Activated T-helper 2 cell treated with anti-CD3 and anti-CD28 coated beads, Interferon-gamma antibody, Interleukin-2, Interleukin-4, amounts not matched to agents 10 μg/mL and 5 μg/mL and 100 μg/mL, durations not matched to agents 14 hours and 24 hours and 36 hours (primary cell): Measurements from ENCODE around the gene EIF6. TPM values are rescaled to one million over a fixed set of nuclear protein-coding genes. Genes with fewer than 3 reads are reported as not detected.
A peak's percentile ranks its signal among the peaks of the same experiment; 100 is the strongest.
"Not testable (repeated sequence)": the region's sequence is repeated elsewhere in the genome, so short reads cannot be mapped to it uniquely, and the experiment has no call there.

Source experiments
- DNase-seq: peaks from one replicate; pipeline ENCODE4 v3.0.0; 2021; ENCODE audit warnings: low spot score
- H3K27ac Mint-ChIP-seq: one replicate; pipeline ENCODE4 v1.8.0; 2021; ENCODE audit warnings: mixed read lengths
- H3K27me3 Mint-ChIP-seq: one replicate; pipeline ENCODE4 v1.8.0; 2021; ENCODE audit warnings: low read depth, mixed read lengths
- H3K36me3 Mint-ChIP-seq: one replicate; pipeline ENCODE4 v1.8.0; 2021; ENCODE audit warnings: low read depth, mixed read lengths
- H3K4me1 Mint-ChIP-seq: one replicate; pipeline ENCODE4 v1.8.0; 2021; ENCODE audit warnings: low read depth, mixed read lengths
- H3K4me3 Mint-ChIP-seq: one replicate; pipeline ENCODE4 v1.8.0; 2021; ENCODE audit warnings: low read depth, mild to moderate bottlenecking, moderate library complexity, mixed read lengths
- H3K9me3 Mint-ChIP-seq: one replicate; pipeline ENCODE4 v1.8.0; 2021; ENCODE audit warnings: mixed read lengths
- intact Hi-C: fragments of 100-400 bp; cut with micrococcal nuclease; formaldehyde crosslinking; loops from one replicate; pipeline ENCODE4 v1.15.1; 2023
- total RNA-seq: library from RNA; stranded (reverse); gene quantifications from 2 replicates; pipeline ENCODE4 v1.2.3, GENCODE V29; 2022

Gene EIF6
- total RNA-seq, 1 donor from 2014 or later: 183 TPM

DNA sequence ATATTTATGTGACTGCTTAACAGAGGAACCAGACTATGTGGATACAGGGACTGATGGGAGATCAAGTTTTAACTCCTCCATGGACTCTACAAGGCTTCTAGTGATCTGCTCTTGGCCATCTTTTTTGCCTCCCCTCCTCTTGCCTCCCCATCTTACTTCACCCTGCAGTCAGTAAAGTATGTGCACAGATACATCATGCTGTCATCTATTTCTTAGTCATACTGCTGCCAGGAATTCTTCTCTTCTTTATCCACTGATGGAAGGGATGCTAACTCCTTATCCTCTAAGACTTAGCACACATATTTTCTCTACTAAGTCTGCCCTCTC is 35.3 kb upstream of the EIF6 start:
- Mint-ChIP-seq H3K36me3 (peaks cover 4% of the 10 kb centered on the region), H3K27me3 (no peaks in the 10 kb centered on the region), H3K4me1 (peaks cover 26% of the 10 kb centered on the region), H3K9me3 (no peaks in the 10 kb centered on the region), H3K27ac (peak overlapping the region; percentile 5), H3K4me3 (no peak overlapping the region)
- no peak for DNase-seq
- intact Hi-C loops: no loop called here

DNA sequence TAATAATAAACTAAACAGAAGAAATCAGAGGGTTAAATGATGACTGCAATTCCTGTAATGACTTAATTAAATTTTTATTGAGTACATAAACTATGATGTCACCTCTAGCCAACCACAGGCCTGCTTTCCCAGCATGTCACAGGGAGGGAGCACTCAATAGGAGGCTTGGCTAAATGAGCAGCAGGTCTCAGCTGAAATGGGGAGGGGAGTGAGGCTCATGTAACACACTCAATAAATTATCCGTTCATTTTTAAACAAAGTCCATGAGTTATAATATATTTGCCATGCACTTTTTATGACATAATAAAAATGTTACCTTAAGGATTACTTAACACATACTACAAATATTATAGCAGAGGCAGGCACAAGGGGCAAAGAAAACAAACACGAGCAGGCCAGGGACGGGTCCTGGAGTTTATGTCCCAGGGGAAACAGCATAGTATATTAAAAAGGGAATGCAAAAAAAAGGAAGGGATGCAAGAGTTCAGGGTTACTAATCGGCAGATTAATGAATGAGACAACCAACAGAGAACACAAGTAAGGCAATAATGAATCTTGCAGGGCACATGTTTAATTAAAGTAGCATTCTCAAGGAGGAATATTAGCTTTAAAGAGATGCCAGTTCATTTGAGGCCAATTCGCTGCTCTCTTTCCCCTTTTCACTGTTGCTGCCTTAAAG is 34.8 kb upstream of the EIF6 start:
- Mint-ChIP-seq H3K4me1 (peaks cover 31% of the 10 kb centered on the region), H3K27me3 (no peaks in the 10 kb centered on the region), H3K4me3 (no peak overlapping the region), H3K9me3 (no peaks in the 10 kb centered on the region), H3K27ac (no peak overlapping the region), H3K36me3 (peaks cover 5% of the 10 kb centered on the region)
- intact Hi-C loops: no loop called here
- no peak for DNase-seq

DNA sequence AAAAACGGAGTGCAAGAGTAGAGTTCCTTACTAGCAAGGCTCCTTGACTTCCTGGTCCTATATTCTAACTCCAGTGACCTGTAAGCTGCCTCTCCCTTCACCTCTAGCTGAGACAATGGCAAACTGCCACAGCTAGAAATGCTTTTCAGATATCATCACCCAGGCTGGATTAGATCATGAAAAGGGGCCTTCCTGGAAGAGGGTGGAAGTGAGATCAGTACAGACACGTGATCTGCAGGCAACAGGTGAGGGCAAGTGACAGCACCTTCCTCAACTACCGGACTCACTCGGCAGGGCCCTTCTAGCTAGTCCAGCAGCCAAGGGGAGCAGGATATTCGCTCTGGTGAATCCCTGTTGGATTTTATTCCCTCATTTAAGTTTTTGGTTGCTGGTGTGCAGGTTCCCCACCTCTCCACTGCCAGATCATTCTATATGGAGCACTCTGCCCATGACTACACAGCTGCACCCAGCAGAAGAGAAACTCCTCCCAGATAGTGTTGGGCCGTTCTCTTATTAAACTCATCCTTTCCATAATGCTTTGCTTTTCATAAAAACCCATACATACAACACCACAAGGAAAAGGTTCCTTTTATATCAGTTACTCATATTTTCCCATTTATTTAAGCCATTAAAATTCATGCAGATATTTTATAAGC is 34.1 kb upstream of the EIF6 start:
- no peaks in the 10 kb centered on the region for H3K27me3 Mint-ChIP-seq
- H3K9me3 Mint-ChIP-seq: no peaks in the 10 kb centered on the region
- H3K27ac Mint-ChIP-seq: no peak overlapping the region
- peaks cover 7% of the 10 kb centered on the region for H3K36me3 Mint-ChIP-seq
- intact Hi-C loops: no loop called here
- DNase-seq: no peak
- peaks cover 34% of the 10 kb centered on the region for H3K4me1 Mint-ChIP-seq
- H3K4me3 Mint-ChIP-seq: no peak overlapping the region

DNA sequence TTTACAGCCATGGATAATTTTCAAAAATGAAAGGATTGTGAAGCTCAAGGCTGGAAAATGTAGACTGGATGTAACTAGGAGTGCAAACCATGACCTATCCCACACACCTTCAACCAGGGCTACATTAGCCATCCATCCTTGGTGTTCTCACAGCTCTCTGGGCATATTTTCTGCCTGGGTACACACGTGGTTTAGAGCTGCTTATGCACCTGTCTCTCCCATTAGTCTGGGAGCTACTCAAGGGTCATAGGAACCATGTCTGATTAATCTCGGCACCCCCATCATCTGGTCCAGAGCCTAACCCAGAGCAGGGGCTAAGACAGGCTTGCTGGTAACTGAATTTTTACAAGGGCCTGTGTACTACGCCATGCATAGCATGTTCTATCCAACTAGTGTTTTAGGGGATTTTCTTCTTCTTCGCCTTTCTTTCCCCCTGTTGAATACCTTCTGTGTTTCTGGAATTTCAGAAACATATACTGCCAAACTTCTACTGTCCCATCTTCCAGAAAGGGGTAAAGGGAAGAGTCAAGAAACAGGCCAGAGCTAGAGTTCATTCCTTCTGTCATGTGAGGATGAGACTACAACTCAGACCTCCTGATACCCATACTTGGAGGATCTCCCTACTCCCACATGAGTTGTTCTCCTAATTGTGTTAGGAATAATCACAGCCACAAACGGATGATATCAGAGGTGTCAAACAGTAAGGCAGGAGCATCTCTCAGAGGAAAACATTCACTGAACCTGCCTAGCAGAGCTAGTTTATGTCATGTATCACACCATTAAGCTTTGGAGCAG is 33.0 kb upstream of the EIF6 start:
- no peak for DNase-seq
- peaks cover 31% of the 10 kb centered on the region for H3K4me1 Mint-ChIP-seq
- no peaks in the 10 kb centered on the region for H3K27me3 Mint-ChIP-seq
- no peaks in the 10 kb centered on the region for H3K9me3 Mint-ChIP-seq
- no peak overlapping the region for H3K4me3 Mint-ChIP-seq
- intact Hi-C loops: no loop called here
- H3K27ac Mint-ChIP-seq: no peak overlapping the region
- H3K36me3 Mint-ChIP-seq: peaks cover 7% of the 10 kb centered on the region

DNA sequence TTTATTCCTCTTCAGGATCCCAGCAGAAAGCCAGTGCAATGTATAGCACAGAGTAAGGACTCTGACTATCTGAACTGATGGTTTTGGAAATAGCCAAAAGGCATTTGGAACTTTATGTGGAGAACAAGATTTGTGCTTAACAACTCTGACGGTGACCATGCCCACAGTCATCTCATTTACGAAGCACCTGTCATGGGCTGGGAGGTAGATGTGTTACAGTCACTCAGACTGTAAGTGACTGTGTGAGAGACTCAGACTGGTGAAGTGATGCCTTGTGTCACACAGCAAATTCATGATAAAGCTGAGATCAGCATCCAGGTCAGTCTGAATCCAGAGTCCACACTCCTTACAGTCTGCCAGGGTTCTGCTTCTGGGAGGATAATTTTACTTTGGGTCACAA is 31.5 kb upstream of the EIF6 start:
- H3K4me3 Mint-ChIP-seq: no peak overlapping the region
- DNase-seq: no peak
- H3K27me3 Mint-ChIP-seq: no peaks in the 10 kb centered on the region
- H3K27ac Mint-ChIP-seq: peak overlapping the region; percentile 5
- intact Hi-C loops: no loop called here
- H3K4me1 Mint-ChIP-seq: peaks cover 44% of the 10 kb centered on the region
- H3K9me3 Mint-ChIP-seq: no peaks in the 10 kb centered on the region
- H3K36me3 Mint-ChIP-seq: peaks cover 14% of the 10 kb centered on the region

DNA sequence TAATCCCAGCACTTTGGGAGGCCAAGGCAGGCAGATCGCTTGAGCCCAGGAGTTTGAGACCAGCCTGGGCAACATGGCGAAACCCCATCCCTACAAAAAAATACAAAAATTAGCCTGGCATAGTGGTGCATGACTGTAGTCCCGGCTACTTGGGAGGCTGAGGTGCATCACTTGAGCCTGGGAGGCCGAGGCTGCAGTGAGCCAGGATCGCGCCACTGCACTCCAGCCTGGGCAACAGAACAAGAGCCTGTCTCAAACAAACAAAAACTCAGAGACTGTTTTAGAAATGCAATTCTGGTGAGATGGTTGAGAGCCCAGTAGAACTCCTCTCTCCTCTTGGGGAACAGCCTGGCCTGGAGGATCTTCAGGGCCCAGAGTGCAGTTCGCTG is 31.1 kb upstream of the EIF6 start:
- H3K27ac Mint-ChIP-seq, H3K9me3 Mint-ChIP-seq, DNase-seq, H3K4me3 Mint-ChIP-seq, intact Hi-C loops, H3K27me3 Mint-ChIP-seq: not testable (repeated sequence)
- peaks cover 46% of the 10 kb centered on the region for H3K4me1 Mint-ChIP-seq
- peaks cover 14% of the 10 kb centered on the region for H3K36me3 Mint-ChIP-seq

DNA sequence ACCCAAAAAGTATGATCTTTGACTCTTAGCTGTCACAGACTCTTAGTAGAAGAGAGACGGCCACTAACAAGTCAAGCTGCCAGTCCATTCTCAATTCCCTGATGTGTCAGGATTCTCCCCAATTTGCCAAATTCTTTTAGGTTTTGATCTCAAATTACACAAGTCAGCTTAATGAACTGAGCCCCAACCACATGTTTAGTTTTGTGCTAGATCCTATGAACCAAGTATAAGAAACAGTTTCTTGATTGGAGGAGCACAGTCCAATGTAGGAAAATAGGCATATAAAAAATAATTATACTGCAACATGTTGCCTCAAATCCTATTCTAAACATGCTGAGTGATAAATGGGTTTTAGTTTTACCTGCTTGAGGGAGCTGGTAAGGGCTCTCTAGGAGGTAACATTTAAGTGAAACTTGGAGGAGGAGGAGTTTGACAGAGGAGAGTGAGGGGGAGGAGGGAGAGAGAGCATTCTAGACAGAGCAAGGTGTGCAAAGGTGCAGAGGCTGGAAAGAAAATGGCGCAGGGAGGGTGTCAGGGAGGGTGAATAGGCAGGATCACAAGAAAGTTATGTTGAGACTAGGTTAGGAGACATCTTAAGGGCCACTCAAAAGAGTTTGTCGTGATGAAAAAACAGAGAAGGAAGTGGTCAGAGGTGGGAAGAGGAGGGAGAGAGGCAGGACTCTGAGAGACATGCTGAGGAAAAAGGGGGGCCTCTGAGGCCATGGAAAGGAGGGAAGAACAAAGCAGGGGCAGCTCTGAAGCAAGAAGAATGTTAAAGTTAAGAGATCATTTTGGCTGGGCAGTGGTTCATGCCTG is 30.5 kb upstream of the EIF6 start:
- DNase-seq: no peak
- Mint-ChIP-seq H3K27ac (peak overlapping the region; percentile 67), H3K9me3 (no peaks in the 10 kb centered on the region), H3K4me3 (no peak overlapping the region), H3K4me1 (peaks cover 46% of the 10 kb centered on the region), H3K27me3 (no peaks in the 10 kb centered on the region), H3K36me3 (peaks cover 15% of the 10 kb centered on the region)
- intact Hi-C loops: no loop called here

DNA sequence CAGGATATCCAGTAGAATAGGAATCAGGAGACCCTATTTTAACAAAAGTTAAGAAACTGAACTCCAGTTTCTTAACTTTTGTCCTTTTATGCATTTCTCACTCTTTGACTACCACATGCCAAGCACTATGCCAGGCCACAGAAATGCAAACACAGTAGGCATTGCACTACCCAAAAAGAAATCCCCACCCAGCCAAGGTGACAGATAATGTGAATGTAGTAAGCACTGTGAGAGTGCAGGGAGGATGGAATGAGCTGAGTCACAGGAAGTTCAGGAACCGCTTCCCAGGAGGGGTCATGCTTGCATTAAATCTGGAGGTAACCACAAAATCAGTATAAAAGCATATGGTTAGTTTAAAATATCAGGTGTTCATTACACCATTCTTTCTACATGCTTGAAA is 27.7 kb upstream of the EIF6 start:
- Mint-ChIP-seq H3K36me3 (peaks cover 19% of the 10 kb centered on the region), H3K27ac (peak overlapping the region; percentile 4), H3K9me3 (no peaks in the 10 kb centered on the region), H3K27me3 (no peaks in the 10 kb centered on the region), H3K4me3 (no peak overlapping the region), H3K4me1 (peaks cover 37% of the 10 kb centered on the region)
- intact Hi-C loops: loop anchor here (2.0 kb wide), 1 partner anchor 16 kb away; no protein-coding TSS in a partner anchor
- DNase-seq: no peak

DNA sequence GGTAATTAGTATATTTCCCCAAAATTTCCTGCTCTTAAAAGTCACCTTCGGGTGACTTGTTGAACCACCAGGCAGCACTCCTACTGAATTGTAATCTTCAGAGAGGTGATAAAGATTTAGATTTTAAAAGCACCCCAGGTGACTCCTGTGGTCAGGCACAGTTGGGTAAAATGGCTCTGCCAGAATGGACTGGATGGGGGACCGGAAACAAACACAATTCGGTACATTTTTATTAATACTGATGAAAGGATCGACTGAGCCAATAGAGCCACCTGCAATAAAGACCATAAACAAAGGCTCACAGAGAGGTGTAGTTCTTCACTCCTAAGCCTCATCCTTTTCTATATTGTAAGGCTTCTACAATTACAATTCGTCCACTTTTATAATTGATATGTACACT is 27.2 kb upstream of the EIF6 start:
- H3K36me3 Mint-ChIP-seq: peaks cover 19% of the 10 kb centered on the region
- no peaks in the 10 kb centered on the region for H3K27me3 Mint-ChIP-seq
- H3K4me1 Mint-ChIP-seq: peaks cover 38% of the 10 kb centered on the region
- H3K27ac Mint-ChIP-seq: peak overlapping the region; percentile 8
- no peak for DNase-seq
- H3K9me3 Mint-ChIP-seq: no peaks in the 10 kb centered on the region
- no peak overlapping the region for H3K4me3 Mint-ChIP-seq
- intact Hi-C loops: loop anchor here (2.0 kb wide), 1 partner anchor 17 kb away; no protein-coding TSS in a partner anchor

DNA sequence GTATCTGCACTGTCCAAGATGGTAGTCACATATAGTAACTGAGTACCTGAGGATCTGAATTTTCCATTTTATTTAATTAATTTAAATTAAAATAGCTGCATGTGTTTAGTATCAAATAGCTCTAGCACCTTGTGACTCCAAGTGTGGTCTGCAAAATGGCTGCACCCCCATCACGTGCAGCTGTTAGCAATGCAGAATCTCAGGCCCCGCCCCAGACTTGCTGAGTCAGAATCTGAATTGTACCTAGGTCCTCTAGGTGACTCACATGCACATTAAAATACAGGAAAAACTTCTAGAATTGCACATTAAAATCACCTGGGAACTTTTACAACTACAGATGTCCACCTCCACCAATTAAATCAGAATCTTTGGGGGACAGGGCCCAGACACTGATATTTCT is 26.8 kb upstream of the EIF6 start:
- intact Hi-C loops: no loop called here
- H3K27ac Mint-ChIP-seq: peak overlapping the region; percentile 8
- DNase-seq: peak; percentile 27
- H3K9me3 Mint-ChIP-seq: no peaks in the 10 kb centered on the region
- H3K4me3 Mint-ChIP-seq: no peak overlapping the region
- H3K27me3 Mint-ChIP-seq: no peaks in the 10 kb centered on the region
- H3K36me3 Mint-ChIP-seq: peaks cover 21% of the 10 kb centered on the region
- peaks cover 42% of the 10 kb centered on the region for H3K4me1 Mint-ChIP-seq

DNA sequence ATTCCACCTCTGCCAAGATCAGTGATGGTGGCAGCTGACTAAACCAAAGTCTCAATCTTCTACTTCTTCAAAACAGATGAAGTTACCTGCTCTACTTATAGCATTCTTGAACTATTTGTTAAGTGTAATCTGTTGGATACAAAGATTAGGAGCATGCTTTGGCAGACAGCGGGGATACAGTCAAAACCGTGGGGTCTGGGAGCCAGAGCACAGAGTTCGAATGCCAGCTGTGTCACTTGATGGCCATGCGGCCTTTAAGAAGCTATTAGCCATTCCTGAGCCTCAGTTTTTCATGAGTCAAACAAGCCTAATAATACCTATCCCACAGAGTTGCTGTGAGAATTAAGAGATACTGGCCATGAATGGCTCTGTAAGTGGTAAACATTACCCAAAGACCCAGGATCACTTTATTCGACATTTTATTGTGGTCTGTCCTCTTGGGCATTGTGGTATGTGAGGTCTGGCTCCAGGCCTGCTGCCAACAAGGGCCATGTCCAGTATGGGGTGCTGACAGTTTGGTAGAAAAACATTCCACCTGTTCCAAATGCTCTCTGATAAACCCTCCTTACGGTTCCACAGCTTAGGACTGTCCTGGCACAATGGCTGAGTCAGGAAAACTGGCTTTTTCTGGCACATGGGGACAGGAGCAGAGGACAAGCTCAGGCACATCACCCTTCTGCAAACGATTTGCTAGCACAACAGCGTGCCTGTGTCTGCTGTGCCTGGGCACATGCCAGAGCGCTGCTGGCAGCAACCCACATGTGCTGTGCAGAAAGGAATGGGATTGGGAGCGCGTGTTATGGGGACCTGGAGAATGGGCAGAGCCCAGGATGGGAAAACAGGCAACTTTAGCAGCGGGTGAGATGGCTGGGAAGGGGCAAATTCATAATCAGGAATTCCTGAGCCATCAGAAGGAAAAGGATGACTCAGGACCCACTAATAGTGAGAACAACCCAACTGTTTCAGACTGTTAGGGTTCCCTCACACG is 23.4 kb upstream of the EIF6 start:
- no peak overlapping the region for H3K4me3 Mint-ChIP-seq
- H3K36me3 Mint-ChIP-seq: peaks cover 18% of the 10 kb centered on the region
- H3K27me3 Mint-ChIP-seq: no peaks in the 10 kb centered on the region
- peaks cover 48% of the 10 kb centered on the region for H3K4me1 Mint-ChIP-seq
- no peaks in the 10 kb centered on the region for H3K9me3 Mint-ChIP-seq
- no peak for DNase-seq
- no peak overlapping the region for H3K27ac Mint-ChIP-seq
- intact Hi-C loops: no loop called here
